ENCODE data around the gene UBE2L5. TPM values are rescaled to one million over a fixed set of nuclear protein-coding genes. Genes with fewer than 3 reads are reported as not detected.
A peak's percentile ranks its signal among the peaks of the same experiment; 100 is the strongest.

UBE2L5 gene
- total RNA-seq, 4 donors from 2014 or later, result not detected

DNA sequence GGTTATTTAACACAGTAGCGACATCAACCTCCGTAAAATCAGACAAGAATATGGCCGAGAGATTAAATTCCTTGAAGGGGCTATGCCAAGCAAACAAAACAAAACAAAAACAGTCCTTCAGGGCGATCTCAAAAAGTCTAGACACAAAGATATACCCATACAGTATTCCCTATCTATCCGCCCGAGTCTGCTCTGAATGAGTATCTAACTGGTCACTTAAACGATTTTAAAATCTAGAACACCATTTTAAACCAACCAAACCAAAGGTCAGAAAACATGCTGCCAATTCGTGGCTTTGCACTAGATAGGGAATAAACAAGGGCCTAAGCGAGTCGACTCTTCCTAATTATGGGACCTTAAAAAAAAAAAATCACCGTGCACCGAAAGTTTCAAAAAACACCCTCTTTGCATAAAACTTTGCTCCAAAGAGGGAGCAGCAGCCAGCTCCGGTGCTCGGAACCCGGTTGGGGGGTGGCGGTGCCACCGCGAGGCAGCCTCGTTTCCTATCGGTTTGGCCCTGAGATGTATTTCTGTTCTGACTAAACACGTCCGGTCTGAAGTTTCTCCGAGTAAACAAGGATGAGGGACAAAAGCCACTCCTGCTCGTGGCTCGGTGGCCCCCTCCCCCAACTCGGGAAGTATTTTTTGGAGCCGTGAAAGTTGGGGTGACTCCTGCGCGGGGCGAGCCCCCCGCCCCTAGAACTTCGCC is 41.6 kb downstream of the UBE2L5 start:
- peak overlapping the region; percentile 93 to 99 (median 95) for H3K27ac ChIP-seq
- H3K36me3 ChIP-seq, result peaks cover 0 to 21% of the 10 kb centered on the region in 2 donors
- DNase-seq, result peak; percentile 62 to 68
- TF ChIP-seq POLR2A (IDR thresholded peaks at IDR 0.05), result no peak
- TF ChIP-seq, protein P1, sequence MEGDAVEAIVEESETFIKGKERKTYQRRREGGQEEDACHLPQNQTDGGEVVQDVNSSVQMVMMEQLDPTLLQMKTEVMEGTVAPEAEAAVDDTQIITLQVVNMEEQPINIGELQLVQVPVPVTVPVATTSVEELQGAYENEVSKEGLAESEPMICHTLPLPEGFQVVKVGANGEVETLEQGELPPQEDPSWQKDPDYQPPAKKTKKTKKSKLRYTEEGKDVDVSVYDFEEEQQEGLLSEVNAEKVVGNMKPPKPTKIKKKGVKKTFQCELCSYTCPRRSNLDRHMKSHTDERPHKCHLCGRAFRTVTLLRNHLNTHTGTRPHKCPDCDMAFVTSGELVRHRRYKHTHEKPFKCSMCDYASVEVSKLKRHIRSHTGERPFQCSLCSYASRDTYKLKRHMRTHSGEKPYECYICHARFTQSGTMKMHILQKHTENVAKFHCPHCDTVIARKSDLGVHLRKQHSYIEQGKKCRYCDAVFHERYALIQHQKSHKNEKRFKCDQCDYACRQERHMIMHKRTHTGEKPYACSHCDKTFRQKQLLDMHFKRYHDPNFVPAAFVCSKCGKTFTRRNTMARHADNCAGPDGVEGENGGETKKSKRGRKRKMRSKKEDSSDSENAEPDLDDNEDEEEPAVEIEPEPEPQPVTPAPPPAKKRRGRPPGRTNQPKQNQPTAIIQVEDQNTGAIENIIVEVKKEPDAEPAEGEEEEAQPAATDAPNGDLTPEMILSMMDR (IDR thresholded peaks at IDR 0.05), result no peak
- peaks cover 16 to 25% of the 10 kb centered on the region in 2 donors for H3K4me1 ChIP-seq
- no peaks in the 10 kb centered on the region for H3K9me3 ChIP-seq
- H3K27me3 ChIP-seq, result no peaks in the 10 kb centered on the region
- intact Hi-C loops (cut with DNase I), result loop anchor here (5.0 to 10.0 kb wide), 3 partner anchors 151 to 341 kb away; partner anchors contain the start of gene USPL1
- H3K4me3 ChIP-seq (replicated peaks in 1 of 3), result peak overlapping the region; percentile 9 to 48 (median 12)
- WGBS, 2 donors, result 3% methylated on average over 23 to 28 of the region's 32 CpGs

DNA sequence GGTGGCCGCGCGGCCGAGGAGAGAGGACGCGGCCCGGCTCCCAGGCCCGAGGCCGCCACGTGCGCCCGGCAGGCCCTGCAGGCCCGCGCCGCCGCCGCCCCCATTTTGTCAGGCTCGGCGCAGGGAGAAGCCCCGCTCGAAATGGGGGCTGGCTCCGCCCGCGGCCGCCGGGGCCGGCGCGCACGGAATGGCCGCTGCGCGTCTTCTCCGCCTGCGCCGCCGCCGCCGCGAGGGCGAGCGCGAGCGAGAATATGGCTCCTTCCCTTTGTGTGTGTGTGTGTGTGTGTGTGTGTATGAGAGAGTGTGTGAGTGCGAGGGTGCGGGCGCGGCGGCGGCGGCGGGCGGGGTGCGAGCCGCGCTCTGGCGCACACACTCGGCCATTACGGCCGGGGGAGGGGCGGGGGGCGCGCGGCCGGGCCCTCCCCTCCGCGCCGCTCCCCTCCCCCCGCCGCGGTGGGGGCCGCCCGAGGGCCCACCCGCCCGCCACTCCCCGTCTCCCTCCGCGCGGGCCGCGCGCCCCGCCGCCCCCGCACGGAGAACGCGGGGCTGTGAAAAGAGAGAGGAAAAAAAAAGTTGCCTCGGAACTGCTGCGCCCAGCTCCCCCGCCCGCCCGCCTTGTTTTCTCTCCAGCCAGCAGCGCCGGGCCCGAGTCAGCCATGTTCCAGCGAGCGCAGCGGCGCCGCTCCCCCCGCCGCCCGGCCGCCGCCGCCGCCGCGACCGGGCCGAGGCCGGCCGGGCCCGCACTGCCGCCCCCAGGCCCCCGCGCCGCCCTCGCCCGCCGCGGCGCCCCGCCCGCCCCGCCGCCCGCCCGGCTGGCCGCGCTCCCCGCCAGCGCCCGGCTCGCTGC is 42.4 kb downstream of the UBE2L5 start:
- Histone ChIP-seq H3K4me1 (peaks cover 16 to 25% of the 10 kb centered on the region in 2 donors), H3K4me3 (replicated peaks in 1 of 3) (peak overlapping the region; percentile 9 to 48 (median 12)), H3K36me3 (peaks cover 0 to 18% of the 10 kb centered on the region in 2 donors), H3K27ac (peak overlapping the region; percentile 93 to 99 (median 95)), H3K9me3 (no peaks in the 10 kb centered on the region), H3K27me3 (no peaks in the 10 kb centered on the region)
- intact Hi-C loops (cut with DNase I), result loop anchor here (5.0 to 10.0 kb wide), 3 partner anchors 150 to 340 kb away; partner anchors contain the start of gene USPL1
- peak in 1 of 2 donors; percentile 79 for TF ChIP-seq POLR2A (IDR thresholded peaks at IDR 0.05)
- TF ChIP-seq, protein P1 (IDR thresholded peaks at IDR 0.05), result no peak
- WGBS, 2 donors, result 1% methylated on average over 24 of the region's 136 CpGs; no CpG with 5 or more reads in 1 of the 2 donors
- peak; percentile 76 to 79 for DNase-seq

DNA sequence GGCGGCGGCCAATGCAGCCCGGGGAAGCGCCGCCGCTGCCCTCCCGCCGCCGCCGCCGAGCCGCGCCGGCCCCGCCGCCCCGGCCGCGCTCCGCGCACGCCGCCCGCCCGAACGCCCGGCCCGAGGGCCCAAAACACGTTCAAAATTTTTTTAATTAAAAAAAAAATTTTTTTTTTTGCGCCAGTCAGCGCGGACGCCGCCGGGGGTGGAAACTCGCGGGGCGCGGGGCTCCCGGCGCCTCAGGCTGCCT is 43.0 kb downstream of the UBE2L5 start:
- H3K9me3 ChIP-seq, result no peaks in the 10 kb centered on the region
- H3K27ac ChIP-seq, result peak overlapping the region; percentile 93 to 100 (median 98)
- H3K4me1 ChIP-seq, result peaks cover 16 to 25% of the 10 kb centered on the region in 2 donors
- DNase-seq, result no peak
- H3K36me3 ChIP-seq, result peaks cover 0 to 18% of the 10 kb centered on the region in 2 donors
- no peak for TF ChIP-seq POLR2A (IDR thresholded peaks at IDR 0.05)
- TF ChIP-seq, protein P1 (IDR thresholded peaks at IDR 0.05), result no peak
- intact Hi-C loops (cut with DNase I), result loop anchor here (10.0 kb wide), 2 partner anchors 150 to 340 kb away; partner anchors contain the start of gene USPL1
- H3K4me3 ChIP-seq (replicated peaks in 1 of 3), result peak overlapping the region; percentile 58 to 90 (median 59)
- H3K27me3 ChIP-seq, result no peaks in the 10 kb centered on the region
- 0% methylated on average over 11 of the region's 41 CpGs; no CpG with 5 or more reads in 1 of the 2 donors for WGBS, 2 donors

DNA sequence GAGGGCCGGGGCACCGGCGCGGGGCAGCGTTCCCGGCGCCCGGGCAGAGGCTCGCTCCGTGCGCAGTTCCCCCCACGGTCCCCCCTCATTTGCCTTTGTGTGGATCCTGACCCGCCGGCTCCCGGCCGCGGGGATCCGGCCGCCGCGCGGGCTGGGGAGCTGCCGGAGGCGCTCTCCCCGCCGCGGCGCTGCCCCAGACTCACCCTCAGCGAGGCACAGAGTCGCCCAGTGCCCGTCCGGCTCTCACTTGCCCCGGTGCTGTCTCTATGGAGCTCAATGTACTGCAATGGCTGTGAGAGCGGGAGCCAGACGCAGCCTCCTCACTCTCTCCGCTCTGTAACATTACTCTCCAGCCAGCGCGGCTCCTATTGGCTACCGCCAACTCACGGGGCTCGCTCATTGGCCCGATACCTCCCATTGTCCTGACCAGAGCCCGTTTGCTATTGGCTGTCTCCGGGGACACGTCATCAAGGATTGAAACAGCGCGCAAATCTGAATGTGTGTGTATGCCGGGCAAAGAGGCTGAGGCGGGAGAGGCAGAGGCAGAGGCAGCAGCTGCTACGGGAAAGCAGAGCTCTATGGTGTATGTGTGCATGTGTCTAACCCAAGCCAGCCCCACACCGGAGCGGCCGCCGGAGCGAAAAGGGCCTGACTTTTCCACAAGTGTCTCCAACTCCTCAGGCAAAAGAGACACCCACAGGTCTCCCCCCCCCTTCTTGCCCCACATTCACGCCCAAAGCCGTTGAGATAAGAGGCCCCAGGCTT is 43.5 kb downstream of the UBE2L5 start, which contains the start of gene HMGB1:
TSS of gene HMGB1 (minus strand) at position 344 of the 765 bp plus-strand sequence. CDS start 2,256 bp downstream, outside the sequence.
- intact Hi-C loops (cut with DNase I), result loop anchor here (10.0 kb wide), 2 partner anchors 149 to 339 kb away; partner anchors contain the start of gene USPL1
- 0 to 1% methylated on average over 18 to 39 of the region's 57 CpGs for WGBS, 2 donors

More for the DNA sequence above, 43.5 kb downstream of the UBE2L5 start, which contains the start of gene HMGB1:
- Histone ChIP-seq H3K27me3 (no peaks in the 10 kb centered on the region), H3K9me3 (no peaks in the 10 kb centered on the region), H3K27ac (peak within 1 kb of the TSS; percentile 93 to 100 (median 99)), H3K4me3 (replicated peaks in 1 of 3) (peak within 1 kb of the TSS; percentile 58 to 90 (median 59)), H3K36me3 (peaks cover 0 to 18% of the 10 kb centered on the region in 2 donors), H3K4me1 (peaks cover 16 to 25% of the 10 kb centered on the region in 2 donors)
- peak; percentile 98 to 99 for DNase-seq
- TF ChIP-seq, protein P1 (IDR thresholded peaks at IDR 0.05), result peak in 1 of 6 experiments; percentile 5
- TF ChIP-seq POLR2A (IDR thresholded peaks at IDR 0.05), result peak; percentile 94 to 99

Data from thyroid gland (tissue), 4 donors.